Measurements from ENCODE around the gene KRT78.

The KRT78 gene

DNA sequence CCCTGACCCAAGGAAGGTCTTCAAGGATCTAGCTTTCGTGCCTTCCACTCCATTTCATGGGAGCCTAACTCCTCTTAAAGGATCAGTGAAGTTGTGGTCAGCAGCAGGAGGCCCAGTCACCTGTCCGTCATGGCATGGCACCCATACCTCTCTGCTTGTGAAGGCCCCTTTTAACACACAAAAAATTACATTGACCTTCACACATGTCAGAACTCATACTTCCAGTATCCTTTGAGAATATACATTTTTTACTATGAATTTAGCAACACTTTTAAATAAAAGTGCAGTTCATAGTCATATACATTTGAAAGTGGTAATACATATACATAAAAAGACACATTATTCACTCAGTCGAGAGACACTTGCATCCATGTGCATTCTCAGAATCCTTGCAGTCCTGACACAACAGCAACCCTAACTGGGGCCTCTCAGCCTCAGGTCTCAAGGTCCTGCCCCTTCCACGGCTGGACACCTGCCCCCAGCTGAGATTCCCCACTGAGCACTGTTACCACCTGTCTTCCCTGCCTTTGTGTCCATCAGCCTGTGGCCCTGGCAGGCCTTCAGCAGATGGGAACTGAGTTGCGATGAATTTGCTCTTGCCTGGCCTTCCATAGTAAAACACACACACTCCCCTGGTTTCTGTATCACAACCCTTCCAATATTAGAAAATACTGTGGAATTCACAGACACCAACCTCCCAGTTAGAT lies 49.1 kb downstream of the KRT78 start:
- DNase-seq (ENCODE audit: extremely low spot score), result no peak
- POLR2A ChIA-PET, result no interaction called here
- CTCF ChIA-PET, result no interaction called here
- TF ChIP-seq L3MBTL2 (conservative IDR thresholded peaks at IDR 0.05), result no peak
- no peak for TF ChIP-seq SUZ12 (IDR thresholded peaks at IDR 0.05)
- TF ChIP-seq ELF4 (IDR thresholded peaks at IDR 0.05), result no peak
- TF ChIP-seq FOXK2 (IDR thresholded peaks at IDR 0.05), result no peak
- TF ChIP-seq FOXM1 (IDR thresholded peaks at IDR 0.05; ENCODE audit: borderline replicate concordance), result no peak
- no peak for TF ChIP-seq HDGF (IDR thresholded peaks at IDR 0.05; ENCODE audit: borderline replicate concordance)
- no peak for TF ChIP-seq ARNT (IDR thresholded peaks at IDR 0.05)
- TF ChIP-seq CTBP1 (IDR thresholded peaks at IDR 0.05; ENCODE audit: borderline replicate concordance), result no peak
- TF ChIP-seq TARDBP (IDR thresholded peaks at IDR 0.05), result no peak
- no peak for TF ChIP-seq LEF1 (IDR thresholded peaks at IDR 0.05; ENCODE audit: borderline replicate concordance)
- TF ChIP-seq NFRKB (IDR thresholded peaks at IDR 0.05), result no peak

DNA sequence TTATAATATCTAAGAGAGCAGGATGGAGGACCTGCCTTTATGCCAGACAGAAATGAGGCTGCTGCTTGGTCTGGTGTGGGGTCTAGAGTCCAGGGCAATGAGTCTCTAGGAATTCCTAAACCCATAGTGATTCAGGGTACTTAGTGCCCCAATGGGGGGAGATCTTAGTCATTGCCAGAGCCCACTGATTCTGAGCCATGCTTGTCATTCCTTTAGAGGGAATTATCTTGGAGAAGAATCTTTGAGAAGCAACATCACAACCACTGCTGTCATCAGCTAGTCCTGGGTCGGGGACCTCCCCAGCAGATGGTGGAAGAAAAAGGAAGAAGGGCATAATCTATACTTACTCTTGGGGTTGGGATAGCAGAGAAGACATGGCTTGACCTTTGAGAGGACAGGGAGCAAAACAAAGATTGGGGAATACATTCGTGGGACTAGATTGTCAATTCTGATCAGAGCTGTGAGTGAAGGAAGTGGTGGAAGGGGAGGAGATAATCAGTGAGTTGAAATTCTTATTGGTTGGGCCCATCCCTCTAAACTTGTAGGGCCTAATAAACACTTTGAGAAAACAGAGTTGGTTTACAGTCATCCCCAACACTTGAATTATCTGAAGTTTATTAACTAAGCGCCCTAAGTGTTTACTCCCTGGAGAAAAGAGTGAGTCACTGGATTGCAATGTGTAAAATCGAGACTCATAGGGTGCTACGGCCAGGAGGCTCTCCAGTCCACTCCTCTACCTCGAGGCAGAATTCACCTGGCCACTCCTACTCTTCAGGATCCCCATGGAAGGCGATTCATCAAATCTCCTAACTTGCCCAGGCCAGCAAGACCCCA lies 49.9 kb downstream of the KRT78 start:
- no peak for TF ChIP-seq ARNT (IDR thresholded peaks at IDR 0.05)
- no peak for TF ChIP-seq SP1 (IDR thresholded peaks at IDR 0.05)
- no peak for TF ChIP-seq L3MBTL2 (conservative IDR thresholded peaks at IDR 0.05)
- no peak for TF ChIP-seq FOXA1 (IDR thresholded peaks at IDR 0.05)
- no peak for TF ChIP-seq FOXM1 (IDR thresholded peaks at IDR 0.05; ENCODE audit: borderline replicate concordance)
- TF ChIP-seq SUZ12 (IDR thresholded peaks at IDR 0.05), result no peak
- TF ChIP-seq, protein P1, sequence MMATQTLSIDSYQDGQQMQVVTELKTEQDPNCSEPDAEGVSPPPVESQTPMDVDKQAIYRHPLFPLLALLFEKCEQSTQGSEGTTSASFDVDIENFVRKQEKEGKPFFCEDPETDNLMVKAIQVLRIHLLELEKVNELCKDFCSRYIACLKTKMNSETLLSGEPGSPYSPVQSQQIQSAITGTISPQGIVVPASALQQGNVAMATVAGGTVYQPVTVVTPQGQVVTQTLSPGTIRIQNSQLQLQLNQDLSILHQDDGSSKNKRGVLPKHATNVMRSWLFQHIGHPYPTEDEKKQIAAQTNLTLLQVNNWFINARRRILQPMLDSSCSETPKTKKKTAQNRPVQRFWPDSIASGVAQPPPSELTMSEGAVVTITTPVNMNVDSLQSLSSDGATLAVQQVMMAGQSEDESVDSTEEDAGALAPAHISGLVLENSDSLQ (IDR thresholded peaks at IDR 0.05), result no peak
- TF ChIP-seq CTBP1 (IDR thresholded peaks at IDR 0.05; ENCODE audit: borderline replicate concordance), result no peak
- TF ChIP-seq BHLHE40 (IDR thresholded peaks at IDR 0.05; ENCODE audit: borderline replicate concordance), result no peak
- ChIA-PET CTCF (no interaction called here), POLR2A (no interaction called here)
- DNase-seq (ENCODE audit: extremely low spot score), result no peak

DNA sequence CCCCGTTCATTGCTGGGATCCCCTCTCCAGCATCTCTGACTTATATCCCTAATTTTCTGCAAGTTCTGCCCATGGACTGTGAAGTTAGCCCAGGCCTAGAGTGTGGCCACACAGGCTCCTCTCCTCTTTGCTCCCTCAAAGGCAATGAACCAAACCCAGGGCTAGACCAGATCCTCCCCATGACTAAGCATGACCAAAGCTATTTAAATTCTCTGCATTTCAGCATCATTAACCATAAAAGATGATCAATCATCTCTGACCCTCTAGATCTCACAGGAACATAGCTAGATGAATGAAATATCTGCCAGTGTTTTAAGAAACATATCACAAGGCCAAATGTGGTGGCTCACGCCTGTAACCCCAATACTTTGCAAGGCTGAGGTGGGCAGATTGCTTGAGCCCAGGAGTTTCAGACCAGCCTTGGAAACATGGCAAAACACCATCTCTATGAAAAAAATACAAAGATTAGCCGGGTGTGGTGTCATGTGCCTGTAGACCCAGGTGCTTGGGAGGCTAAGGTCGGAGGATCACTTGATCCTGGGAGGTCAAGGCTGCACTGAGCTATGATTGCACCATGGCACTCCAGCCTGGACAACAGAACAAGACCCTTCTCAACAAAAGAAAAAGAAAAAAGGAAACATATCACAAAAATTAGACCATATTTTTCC lies 50.7 kb downstream of the KRT78 start:
- POLR2A ChIA-PET, result no interaction called here
- no peak for DNase-seq (ENCODE audit: extremely low spot score)
- TF ChIP-seq FOXK2 (IDR thresholded peaks at IDR 0.05) (no peak), FOXA1 (IDR thresholded peaks at IDR 0.05) (no peak), ARNT (IDR thresholded peaks at IDR 0.05) (no peak), BHLHE40 (IDR thresholded peaks at IDR 0.05; ENCODE audit: borderline replicate concordance) (no peak), SP1 (IDR thresholded peaks at IDR 0.05) (no peak), HDGF (IDR thresholded peaks at IDR 0.05; ENCODE audit: borderline replicate concordance) (no peak), NFRKB (IDR thresholded peaks at IDR 0.05) (no peak), CTBP1 (IDR thresholded peaks at IDR 0.05; ENCODE audit: borderline replicate concordance) (no peak), ZNF384 (IDR thresholded peaks at IDR 0.05) (no peak), FOXM1 (IDR thresholded peaks at IDR 0.05; ENCODE audit: borderline replicate concordance) (no peak), ELF4 (IDR thresholded peaks at IDR 0.05) (no peak), SUZ12 (IDR thresholded peaks at IDR 0.05) (no peak), TARDBP (IDR thresholded peaks at IDR 0.05) (no peak), L3MBTL2 (conservative IDR thresholded peaks at IDR 0.05) (no peak), LEF1 (IDR thresholded peaks at IDR 0.05; ENCODE audit: borderline replicate concordance) (no peak)
- TF ChIP-seq, protein P1 (IDR thresholded peaks at IDR 0.05), result no peak
- CTCF ChIA-PET, result no interaction called here

DNA sequence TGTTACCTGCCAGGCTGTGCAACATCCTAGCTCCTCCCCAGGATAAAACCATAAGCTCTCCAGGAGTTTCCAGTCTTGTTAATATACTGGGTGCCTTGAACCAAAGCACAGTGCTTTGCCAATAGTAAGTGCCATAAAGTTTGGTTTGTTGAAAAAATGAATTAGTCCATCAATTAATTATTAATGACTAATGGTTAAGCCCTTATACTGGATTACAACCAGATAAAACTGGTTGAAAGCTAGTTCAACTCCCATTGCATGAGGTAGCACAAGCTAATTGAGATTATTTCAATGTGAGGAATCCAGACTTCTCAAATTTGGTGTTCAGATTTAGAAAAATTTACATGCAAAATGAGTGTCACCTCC lies 51.3 kb downstream of the KRT78 start:
- POLR2A ChIA-PET, result no interaction called here
- CTCF ChIA-PET, result no interaction called here
- TF ChIP-seq ELF4 (IDR thresholded peaks at IDR 0.05), result no peak
- no peak for DNase-seq (ENCODE audit: extremely low spot score)

DNA sequence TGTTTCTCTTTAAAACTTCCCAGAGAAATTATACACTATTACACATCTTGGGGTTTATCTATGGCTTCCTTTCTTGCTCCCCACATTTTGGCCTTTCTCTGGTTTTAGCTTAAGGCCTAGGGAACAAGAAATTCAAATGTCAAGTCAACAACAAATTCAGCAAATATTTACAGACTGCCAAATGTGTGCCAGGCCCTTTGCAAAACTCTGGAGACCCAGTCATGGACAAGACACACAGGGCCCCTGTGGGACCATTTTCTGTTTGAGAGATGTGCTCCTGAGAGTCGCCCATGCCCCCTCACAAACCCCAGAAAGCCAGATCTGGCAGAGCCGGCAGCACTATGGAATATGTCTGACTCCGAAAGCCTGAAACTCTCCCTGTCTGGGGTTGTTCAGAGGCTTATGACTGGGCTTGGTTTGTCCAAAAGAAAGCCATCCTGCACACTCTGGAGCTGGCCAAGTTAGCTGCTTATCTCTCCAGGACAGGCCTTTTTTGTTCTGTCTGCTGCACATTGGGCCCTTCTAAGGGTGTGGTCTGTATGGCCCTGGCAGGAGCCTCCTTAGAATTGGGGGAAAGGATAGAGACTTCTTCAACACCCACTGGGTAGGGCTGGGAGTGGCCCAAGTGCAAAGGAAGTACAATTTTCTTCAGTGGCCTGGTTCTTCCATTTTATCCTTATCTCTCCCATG lies 51.8 kb downstream of the KRT78 start:
- ChIA-PET POLR2A (no interaction called here), CTCF (interaction anchor here (1.1 kb wide), 1 partner anchor 16 kb away, joined by 3 read pairs; no protein-coding TSS in a partner anchor)
- DNase-seq (ENCODE audit: extremely low spot score), result no peak
- no peak for TF ChIP-seq ZNF384 (IDR thresholded peaks at IDR 0.05)
- no peak for TF ChIP-seq FOXM1 (IDR thresholded peaks at IDR 0.05; ENCODE audit: borderline replicate concordance)
- no peak for TF ChIP-seq BHLHE40 (IDR thresholded peaks at IDR 0.05; ENCODE audit: borderline replicate concordance)
- no peak for TF ChIP-seq LEF1 (IDR thresholded peaks at IDR 0.05; ENCODE audit: borderline replicate concordance)
- no peak for TF ChIP-seq SP1 (IDR thresholded peaks at IDR 0.05)
- no peak for TF ChIP-seq ARNT (IDR thresholded peaks at IDR 0.05)
- no peak for TF ChIP-seq FOXK2 (IDR thresholded peaks at IDR 0.05)
- TF ChIP-seq SUZ12 (IDR thresholded peaks at IDR 0.05), result no peak
- TF ChIP-seq L3MBTL2 (conservative IDR thresholded peaks at IDR 0.05), result no peak
- no peak for TF ChIP-seq TARDBP (IDR thresholded peaks at IDR 0.05)
- TF ChIP-seq NFRKB (IDR thresholded peaks at IDR 0.05), result no peak
- TF ChIP-seq ELF4 (IDR thresholded peaks at IDR 0.05), result no peak
- TF ChIP-seq, protein P1 (IDR thresholded peaks at IDR 0.05), result no peak
